RPMI7951 (cell line): ENCODE data around the gene RIMS3. TPM values are rescaled to one million over a fixed set of nuclear protein-coding genes. Genes with fewer than 3 reads are reported as not detected.
"Not testable (repeated sequence)": the region's sequence is repeated elsewhere in the genome, so short reads cannot be mapped to it uniquely, and the experiment has no call there.

Experiments used
- DNase-seq: peaks from one replicate; pipeline ENCODE4 v3.0.0-alpha.2; 2012; ENCODE audit warnings: low read depth
- total RNA-seq: library from RNA; depleted of rRNA; stranded (reverse); fragments of >200 nt; shearing (Covaris generic); gene quantifications from 2 replicates; pipeline ENCODE4 v1.2.3, GENCODE V29; 2014; rRNA removed

The RIMS3 gene
- 0.84 and 2.1 TPM in 2 replicates for total RNA-seq

DNA sequence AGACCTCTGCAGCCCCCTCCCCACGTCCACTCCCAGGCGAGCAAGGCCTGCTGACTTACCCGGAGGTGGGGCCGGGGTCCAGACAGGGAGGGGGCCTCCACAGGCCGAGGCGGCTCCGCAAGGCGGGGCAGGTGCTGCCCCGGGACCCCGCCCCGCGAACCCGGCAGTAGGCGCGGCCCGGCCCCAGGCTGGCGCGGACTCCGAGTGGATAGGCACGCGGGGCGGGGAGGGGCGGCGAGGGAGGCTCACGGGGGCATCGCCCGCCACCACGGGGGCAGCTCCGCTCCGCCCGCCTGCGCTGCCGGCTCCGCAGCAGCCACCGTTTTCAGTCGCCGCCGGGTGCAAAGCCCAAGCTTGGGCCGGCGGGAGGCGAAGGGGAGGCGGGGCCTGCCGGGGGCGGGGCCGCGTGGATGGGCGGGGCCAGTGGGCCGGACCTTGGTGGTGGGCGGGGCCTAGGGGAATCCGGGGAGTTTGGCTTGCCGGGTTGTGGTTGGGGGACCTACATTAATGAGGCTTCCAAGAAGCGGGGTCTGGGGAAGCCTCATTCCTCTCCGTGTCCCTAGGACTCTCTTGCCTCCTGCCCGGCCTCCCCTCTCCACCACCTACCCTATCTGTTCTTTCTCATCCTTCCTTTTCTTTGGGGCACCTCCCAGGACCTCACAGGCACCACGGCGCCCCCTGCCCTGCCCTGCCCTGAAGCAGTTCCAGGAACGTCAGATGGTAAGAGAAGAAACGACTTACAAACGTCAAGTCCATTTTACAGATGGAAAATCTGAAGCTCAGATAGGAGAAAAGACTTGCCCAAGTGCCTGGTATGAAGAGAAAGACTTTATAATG, at the start of gene RIMS3:
RIMS3 (minus strand) TSS at position 348 of the 837 bp plus-strand sequence. CDS start 23,757 bp downstream, outside the sequence.
- peak; percentile 57 for DNase-seq

DNA sequence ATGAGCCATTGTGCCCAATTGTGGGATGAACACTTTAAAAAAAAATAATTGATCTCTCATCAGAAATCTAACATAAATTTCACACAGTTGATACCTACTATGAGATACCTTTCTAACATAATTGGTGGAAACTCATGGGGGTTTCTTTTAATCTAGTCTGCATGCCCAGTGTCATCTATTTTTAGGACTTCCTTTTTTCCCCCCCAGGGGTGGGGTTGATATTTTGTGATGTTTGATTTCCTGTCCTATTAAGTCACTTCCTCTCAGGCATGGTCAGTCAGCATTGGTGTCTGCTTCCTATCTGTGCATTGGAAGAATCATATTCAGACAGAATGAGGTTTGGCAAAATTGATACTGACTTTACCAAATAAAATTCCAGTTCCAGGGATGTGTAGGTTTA, 47.5 kb upstream of the RIMS3 start:
- peak; percentile 13 for DNase-seq

DNA sequence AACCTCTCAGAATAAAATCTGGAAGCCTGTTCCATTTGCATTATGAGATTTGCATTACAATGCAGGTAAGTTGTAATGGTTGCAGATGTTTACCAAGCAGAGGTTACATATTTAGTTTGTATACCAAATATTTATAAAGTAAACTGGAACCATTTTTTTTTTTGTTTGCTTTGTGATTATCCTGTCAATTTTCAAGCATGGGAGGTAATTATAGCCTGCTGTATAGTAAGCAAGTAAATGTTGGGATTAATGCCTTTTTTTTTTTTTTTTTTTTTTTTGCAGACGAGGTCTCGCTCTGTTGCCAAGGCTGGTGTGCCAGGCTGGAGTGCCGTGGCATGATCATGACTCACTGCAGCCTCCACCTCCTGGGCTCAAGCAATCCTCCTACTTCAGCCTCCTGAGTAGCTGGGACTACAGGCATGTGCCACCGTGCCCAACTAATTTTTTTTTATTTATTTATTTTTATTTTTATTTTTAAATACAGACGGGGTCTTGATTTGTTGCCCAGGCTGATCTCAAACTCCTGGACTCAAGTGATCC, 47.0 kb upstream of the RIMS3 start:
- no peak for DNase-seq

DNA sequence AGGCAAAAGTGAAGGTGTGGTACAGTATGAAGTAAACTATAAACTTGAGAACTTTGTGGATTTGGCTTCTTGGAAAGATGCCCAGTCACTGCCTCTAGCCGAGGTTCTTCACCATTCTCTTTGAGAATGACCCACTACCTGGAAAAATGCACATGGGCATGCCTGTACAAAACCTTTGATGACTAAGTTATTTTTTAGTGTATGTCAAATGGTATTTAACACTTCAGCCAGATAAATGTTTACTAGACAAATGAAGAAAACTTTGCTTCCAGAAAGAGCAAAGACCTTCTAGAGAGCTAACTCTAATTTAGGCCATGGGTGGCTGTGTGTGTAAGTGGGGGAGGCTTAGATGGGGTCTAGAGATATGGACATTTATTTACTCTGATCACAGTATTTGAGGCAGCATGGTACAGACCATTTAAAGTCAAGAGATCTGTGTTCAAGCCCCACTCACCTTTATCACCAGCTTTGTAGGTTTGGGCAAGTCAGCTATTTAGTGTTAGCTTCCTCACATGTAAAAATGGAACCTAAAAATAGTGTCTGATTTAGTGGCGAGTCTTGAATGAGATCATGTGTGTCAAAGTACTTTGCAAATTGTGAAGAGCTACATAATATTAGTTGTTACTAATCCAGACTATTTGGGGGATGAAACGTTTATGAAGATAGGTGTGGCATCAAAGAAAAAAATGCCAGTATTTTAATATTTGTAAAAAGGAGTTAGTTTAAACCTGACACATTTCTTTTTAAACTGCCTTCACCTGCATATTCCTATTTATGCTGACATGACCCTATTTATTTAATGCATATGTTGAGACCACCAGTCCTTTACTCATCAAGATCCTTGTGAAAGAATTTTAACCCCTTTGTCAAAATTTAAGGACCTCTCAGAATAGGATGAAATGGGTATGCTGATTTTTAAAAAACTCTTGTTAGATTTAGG, 46.3 kb upstream of the RIMS3 start:
- peak; percentile 35 for DNase-seq

DNA sequence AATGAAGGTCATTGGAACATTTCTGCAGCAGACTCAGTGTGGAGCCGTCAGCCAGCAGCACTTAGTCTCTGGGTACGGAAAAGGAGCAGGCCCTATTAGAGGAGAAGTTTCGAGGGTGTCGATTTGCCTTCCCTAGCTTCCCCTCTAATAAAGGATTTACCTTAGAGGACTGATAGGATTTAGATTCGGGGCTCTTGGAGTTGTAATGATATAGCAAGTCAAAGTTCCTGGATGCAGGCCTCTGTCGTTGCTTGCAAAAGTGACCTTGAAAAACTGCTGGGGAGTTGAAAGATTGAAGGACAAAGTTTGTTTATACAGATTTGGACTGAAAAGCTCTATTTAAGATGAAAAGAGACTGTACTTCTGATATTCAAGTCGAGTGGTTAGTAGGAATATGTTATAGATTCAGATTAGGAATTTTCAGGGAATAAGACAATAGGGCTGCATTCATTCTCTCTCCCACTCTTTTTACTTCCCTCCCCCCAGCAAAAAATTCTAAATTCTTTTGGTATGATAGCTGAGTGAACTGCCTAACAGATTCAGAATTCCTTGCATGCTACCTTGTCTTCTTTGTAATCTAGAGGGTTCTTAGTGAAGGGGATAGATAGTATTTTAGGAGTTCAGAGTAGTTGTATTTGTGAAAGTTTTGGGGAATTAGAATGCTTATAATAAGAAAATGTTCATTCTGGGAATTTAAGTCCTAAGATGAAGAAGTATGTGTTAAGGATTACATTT, 45.3 kb upstream of the RIMS3 start:
- DNase-seq: no peak

DNA sequence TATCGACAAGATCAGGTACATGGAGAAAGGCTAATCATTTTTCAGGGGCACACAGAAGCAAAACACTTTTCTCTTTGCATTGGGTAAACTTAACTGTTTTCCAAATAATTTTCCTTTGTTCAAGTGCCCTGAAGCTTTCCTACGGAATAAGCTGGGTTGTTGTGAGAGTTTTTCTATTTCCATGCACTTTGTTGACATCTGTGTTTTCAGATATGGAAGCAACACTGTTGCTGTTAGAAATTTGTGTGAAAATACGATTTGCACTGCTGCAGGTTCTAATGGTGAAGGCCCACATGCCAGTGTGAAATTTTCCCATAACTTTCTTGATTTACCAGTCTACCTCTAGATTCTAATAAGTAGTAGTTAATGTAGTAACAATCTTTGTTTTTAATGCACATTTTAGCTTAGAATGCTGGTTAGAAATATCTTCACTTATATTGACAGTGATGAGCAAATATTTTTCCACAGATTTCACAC, 44.4 kb upstream of the RIMS3 start:
- no peak for DNase-seq

DNA sequence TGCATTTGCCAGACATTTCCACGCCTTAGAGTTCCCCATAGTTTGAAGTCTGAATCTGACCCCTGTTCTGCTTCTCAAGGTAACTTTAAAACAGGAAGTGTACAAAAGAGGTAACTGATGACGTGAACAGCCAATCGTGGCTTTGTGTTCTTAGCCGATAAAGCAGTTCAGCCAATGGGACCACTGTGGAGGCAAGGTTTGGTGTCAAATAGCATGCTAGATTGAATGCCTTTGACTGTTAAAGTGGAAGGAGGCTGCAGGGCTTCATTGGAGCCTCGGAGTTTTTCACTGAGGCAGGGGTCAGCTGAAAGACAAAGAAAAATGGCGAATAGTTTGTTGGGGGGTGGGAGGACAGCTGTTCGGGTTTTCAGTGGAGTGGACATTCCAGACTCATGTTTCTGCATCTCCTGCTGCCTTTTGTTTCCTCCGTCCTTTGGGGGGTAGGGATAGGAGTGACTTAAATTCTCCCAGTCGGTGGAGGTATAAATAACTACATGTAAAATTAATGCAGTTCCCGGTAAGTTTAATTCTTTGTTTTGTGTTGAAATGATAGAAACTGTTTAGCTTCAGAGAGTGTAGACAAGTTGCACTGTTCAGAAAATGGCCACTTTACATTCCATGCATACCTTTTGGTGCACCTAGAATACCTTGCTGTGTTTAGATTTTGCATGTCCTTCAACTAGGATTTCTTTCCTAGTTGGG, 43.8 kb upstream of the RIMS3 start:
- DNase-seq: peak; percentile 97

DNA sequence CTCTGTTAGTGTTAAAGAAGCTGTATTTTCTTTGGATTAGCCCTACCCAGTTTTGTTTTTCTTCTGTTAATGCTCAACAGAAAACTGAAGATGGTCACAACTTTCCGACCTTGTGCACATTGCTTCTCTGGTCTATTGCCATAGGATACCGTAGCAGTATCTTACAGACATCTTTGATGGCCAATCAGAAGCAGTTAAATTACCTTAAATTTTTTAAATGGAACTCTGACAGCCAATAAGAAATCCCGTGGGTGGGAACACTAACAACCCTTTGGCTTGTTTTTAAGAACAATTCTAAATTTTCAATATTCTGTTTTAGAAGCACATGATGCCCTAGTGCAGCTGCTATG, 43.2 kb upstream of the RIMS3 start:
- DNase-seq: peak; percentile 89

DNA sequence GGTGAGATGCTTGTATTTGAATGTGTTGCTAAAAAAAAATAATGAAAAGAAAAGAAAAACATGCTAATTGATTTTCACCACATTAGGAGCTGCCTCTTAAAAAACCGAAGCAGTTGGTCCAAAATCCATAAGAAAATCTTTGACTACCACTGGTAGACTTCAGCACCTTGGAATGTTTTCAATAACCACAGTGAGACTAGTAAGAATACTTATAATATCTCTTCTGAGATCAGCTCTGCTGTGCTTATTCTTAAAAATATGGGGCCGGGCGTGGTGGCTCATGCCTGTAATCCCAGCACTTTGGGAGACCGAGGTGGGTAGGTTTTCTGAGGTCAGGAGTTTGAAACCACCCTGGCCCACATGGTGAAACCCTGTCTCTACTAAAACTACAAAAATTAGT, 41.1 kb upstream of the RIMS3 start:
- DNase-seq: no peak

DNA sequence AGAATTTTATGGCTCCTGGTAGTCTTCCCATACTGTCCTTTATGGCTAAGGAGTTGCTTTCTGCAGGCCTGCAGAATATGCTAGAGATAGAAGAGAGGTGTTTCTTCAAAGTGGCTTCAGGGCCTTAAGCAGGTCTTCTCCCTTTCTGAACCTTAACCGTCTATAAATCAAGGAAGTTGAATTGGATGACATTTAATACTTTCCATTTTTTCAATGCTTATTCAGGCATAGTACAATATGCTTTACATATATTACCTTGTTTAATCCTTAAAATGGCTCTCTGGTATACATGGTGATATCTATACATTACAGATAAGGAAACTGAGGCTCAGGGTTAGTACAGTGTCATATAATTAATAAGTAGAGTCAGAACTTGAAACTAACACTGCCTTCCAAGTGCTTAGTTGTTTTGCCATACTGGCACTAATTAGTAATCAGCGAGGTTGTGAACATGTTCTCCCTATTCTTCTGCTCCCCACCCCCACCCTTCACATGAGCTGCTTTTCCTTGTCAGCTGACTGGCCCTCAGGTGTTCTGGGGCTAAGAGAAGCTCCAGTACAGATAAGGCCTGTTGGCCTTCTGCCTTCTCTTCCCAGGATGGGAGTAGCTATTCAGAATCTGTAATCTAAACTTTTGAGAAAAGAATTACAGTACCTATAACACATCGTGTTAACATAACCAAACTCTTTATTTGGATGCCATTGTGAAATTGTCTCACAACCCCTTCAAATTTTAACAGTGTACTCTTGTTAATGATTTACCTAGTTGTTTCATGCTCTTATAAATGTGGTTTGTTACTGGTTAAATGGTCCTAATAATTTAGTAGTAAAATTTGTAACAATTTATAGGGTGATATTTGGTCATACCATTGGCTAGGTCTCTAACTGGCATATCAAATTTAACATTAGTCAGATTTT, 39.6 kb upstream of the RIMS3 start:
- no peak for DNase-seq

DNA sequence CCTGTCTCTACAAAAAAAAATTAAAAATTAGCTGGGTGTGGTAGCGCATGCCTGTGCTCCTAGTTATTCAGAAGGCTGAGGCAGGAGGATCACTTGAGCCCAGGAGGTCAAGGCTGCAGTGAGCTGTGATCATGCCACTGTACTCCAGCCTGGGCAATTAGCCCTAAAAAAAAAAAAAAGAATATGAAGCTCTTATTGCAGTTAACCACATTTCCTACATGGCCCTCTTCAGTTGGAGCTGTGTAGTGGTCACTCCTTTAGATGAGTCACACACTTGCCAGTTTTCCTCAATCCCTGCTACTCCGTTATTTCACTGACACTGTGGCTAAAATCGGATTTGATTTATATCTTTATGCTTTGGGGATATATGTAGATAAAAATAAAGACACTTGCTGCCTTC, 37.8 kb upstream of the RIMS3 start:
- peak; percentile 94 for DNase-seq

DNA sequence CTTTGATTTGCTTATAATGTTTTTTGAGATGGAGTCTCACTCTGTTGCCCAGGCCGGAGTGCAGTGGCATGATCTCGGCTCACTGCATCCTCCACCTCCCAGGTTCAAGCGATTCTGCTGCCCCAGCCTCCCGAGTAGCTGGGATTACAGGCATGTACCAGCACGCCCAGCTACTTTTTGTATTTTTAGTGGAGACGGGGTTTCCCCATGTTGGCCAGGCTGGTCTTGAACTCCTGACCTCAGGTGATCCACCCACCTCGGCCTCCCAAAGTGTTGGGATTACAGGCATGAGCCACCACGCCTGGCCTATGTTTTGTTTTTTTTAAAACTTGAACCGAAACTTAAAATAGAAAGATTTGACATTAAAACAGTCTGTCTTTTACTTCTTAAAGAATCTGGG, 37.3 kb upstream of the RIMS3 start:
- not testable (repeated sequence) for DNase-seq

DNA sequence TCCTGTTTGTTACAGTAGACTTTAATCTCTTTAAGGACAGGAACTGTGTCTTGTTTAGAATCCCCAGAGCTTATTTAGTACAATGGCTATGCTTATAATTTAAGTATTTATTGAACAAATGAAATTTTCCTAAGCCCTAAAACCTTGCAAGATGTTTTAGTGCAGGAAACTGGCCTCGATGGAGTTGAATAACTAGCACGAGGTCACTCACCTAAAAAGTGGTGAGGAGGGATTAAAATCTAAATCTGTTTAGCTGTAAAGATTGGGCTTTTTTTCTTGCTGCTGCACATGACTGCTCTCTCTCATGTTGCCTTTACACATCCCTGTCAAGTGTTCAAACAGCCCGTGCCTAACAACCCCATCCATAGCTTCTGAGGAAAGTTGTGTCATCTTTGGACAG, 36.2 kb upstream of the RIMS3 start:
- DNase-seq: no peak

DNA sequence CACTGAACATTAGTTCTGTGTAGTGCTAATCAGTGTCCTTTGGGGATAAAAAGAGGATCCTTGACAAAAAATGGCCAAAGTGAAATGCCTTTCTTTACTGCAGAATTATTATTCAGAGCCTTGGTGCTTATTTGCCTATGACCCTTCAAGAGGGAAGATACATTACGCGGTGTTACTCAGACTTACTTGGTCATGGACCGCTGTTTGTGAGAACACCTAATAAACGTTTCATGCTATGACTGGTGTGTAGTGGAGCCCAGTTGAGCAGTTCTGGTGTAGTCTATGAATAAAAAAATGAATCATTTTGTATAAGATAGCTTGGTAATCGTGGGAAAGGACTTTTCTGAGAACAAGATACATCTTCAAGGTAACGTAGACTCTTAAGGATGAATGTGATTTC, 34.3 kb upstream of the RIMS3 start:
- DNase-seq: no peak

DNA sequence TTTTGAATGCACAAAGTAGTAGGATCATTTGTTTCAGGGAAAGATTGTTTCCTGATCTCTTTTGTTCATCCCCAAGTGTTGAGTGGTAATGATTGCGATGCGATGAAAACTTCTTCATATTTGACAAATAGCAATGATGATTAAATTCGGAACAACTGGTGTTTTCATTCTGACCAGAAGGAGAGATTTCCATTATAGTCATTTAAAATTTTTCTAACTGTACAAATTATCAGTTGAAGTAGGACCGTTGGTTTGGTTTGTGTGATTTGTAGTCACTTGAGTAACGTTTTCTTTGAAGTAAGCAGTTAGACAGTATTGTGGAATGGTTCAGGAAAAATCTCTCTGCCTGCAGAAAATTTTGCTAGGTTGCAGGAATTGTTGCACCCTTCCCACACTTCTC, 32.0 kb upstream of the RIMS3 start:
- no peak for DNase-seq

DNA sequence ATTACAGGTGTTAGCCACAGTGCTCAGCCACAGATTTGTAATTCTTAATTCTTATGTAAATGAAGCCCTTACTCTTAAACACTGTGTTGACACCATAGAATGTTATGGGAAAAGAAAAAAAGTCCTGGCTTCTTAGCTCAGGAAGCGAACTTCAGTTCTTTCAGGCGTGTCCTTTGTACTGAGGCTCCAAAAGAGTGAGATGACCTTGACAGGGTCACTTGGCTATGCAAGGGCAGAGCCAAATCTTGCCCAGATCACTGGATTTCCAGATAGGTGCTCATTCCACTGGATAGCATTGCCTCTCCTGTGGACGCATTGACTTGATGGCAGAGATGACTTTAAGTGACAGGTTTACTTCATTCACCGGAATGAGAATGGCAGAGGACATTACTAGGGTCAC, 30.8 kb upstream of the RIMS3 start:
- no peak for DNase-seq

DNA sequence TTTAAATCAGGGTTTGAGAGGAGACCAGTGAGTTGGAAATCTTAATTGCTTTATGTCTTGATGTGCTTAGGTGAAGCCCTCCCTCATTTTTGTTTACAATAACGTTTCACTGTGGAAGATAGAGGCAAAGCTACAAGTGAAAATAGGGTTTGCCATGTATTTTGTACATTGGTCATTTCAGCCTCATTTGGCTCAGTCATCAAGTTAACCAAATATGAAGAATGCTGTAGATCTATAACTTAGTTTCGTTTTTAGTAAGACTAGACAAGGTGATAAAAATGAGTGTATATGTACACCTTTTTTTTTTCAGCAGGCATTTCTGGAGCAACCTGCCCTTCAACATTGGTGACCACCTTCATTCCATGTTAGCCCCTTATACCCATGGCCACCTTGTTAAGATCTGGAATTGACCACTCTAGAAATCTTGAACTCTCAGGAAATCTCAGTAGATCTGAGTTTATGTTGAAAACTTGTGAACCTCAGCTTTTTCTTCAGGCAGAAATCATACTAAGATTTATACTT, 28.9 kb upstream of the RIMS3 start:
- DNase-seq: no peak

DNA sequence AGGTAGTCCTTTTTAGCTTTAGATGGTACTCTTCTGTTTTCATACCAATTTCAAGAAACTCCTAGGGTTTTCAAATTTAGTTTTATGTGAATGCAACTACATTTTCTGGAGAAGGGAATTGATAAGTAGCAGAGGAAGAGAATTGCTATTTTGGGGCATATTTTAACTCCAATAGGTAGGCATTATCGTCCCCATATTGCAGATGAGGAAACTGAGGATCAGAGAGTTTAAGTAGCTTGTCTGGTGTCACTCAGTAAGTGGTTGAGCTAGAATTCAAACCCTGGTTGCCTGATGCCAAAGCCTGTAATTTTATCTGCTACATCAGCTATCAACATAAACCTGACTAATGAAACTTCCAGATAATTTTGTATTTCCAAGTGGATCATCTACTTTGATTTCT, 27.9 kb upstream of the RIMS3 start:
- DNase-seq: no peak

DNA sequence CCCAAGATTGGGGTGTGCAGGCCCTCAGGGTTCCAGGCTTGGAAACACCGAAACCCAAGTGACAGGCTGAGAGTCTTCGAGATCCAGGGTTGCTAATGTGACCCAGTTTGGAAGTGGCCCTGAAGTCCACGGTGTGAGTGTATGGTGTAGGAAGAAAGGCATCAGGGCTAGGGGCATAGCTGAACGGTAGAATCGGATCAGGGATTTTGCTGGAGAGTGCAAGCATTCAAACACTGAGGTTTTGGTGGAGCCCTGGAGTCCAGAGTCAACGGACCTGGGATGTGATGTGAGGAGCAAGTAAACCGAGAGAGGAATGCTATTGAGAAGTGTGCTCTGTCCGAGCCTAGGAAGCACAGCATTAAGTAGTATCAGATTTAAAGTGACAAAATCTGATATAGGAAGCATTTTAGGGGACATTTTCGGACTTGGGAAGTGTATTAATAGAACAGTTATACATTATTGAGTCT, 27.0 kb upstream of the RIMS3 start:
- no peak for DNase-seq
